Liver (tissue), 9 donors: ENCODE measurements around the gene CAT. TPM values are rescaled to one million over a fixed set of nuclear protein-coding genes. Genes with fewer than 3 reads are reported as not detected.

Source experiments
- DNase-seq: peaks from one replicate; pipeline ENCODE4 v3.0.0-alpha.2; 2017; ENCODE audit warnings: low spot score
- H3K27ac ChIP-seq, 2 donors: one replicate each; pipeline ENCODE4 v1.7.0; 2013; ENCODE audit warnings: inconsistent platforms in 2 of 2, low read length in 2 of 2, control low read depth in 1 of 2, low read depth in 1 of 2, mild to moderate bottlenecking in 1 of 2
- H3K27me3 ChIP-seq, 4 donors: one replicate each; pipeline versions ENCODE4 v1.6.1 to v1.7.0; 2013; ENCODE audit warnings: low read length in 3 of 4, inconsistent platforms in 1 of 4, mild to moderate bottlenecking in 1 of 4, moderate library complexity in 1 of 4; ENCODE audit not compliant: control insufficient read depth in 4 of 4, insufficient read depth in 4 of 4
- H3K36me3 ChIP-seq, 4 donors: one replicate each; pipeline versions ENCODE4 v1.6.1 to v1.7.0; 2013; ENCODE audit warnings: low read length in 3 of 4, mild to moderate bottlenecking in 3 of 4, low read depth in 1 of 4, moderate library complexity in 1 of 4; ENCODE audit not compliant: control insufficient read depth in 4 of 4, insufficient read depth in 3 of 4
- H3K4me1 ChIP-seq, 4 donors: one replicate each; pipeline versions ENCODE4 v1.6.1 to v1.7.0; 2013; ENCODE audit warnings: low read length in 3 of 4, mild to moderate bottlenecking in 3 of 4, moderate library complexity in 1 of 4; ENCODE audit not compliant: control insufficient read depth in 4 of 4, insufficient read depth in 4 of 4
- H3K4me3 ChIP-seq, 3 donors: one replicate each; pipeline versions ENCODE4 v1.6.1 to v1.7.0; 2013; ENCODE audit warnings: low read length in 3 of 3, control low read depth in 1 of 3, low read depth in 1 of 3, mild to moderate bottlenecking in 1 of 3
- H3K9ac ChIP-seq, 2 donors: one replicate each; pipeline ENCODE4 v1.7.0; 2013; ENCODE audit warnings: low read length in 2 of 2, mild to moderate bottlenecking in 2 of 2, moderate library complexity in 2 of 2, control low read depth in 1 of 2, low read depth in 1 of 2
- H3K9me3 ChIP-seq, 4 donors: one replicate each; pipeline versions ENCODE4 v1.6.1 to v1.7.0; 2013; ENCODE audit warnings: low read length in 3 of 4; ENCODE audit not compliant: control insufficient read depth in 4 of 4
- FOXA2 ChIP-seq: IDR thresholded peaks from 2 replicates; pipeline ENCODE4 v1.6.1; 2016; ENCODE audit warnings: antibody characterized with exemption
- GABPA ChIP-seq, 2 donors: IDR thresholded peaks in 1 of 2; conservative IDR thresholded peaks in 1 of 2; 2 replicates each; pipeline ENCODE4 v1.6.1; 2016; ENCODE audit warnings: antibody characterized with exemption in 2 of 2, mild to moderate bottlenecking in 1 of 2, moderate library complexity in 1 of 2
- HNF4A ChIP-seq, 2 donors: conservative IDR thresholded peaks; 2 replicates each; pipeline ENCODE4 v1.6.1; 2016; ENCODE audit warnings: antibody characterized with exemption in 2 of 2, mild to moderate bottlenecking in 2 of 2
- HNF4G ChIP-seq: IDR thresholded peaks from 2 replicates; pipeline ENCODE4 v1.6.1; 2016; ENCODE audit warnings: antibody characterized with exemption
- JUND ChIP-seq, 2 donors: IDR thresholded peaks; 2 replicates each; pipeline ENCODE4 v1.6.1; 2016; ENCODE audit warnings: antibody characterized with exemption in 2 of 2
- MAX ChIP-seq: IDR thresholded peaks from 2 replicates; pipeline ENCODE4 v1.6.1; 2016; ENCODE audit warnings: antibody characterized with exemption
- RAD21 ChIP-seq, 2 donors: IDR thresholded peaks; 2 replicates each; pipeline ENCODE4 v1.6.1; 2016; ENCODE audit warnings: antibody characterized with exemption in 2 of 2, mild to moderate bottlenecking in 2 of 2
- REST ChIP-seq: IDR thresholded peaks from 2 replicates; pipeline ENCODE4 v1.6.1; 2016; ENCODE audit warnings: antibody characterized with exemption, mild to moderate bottlenecking
- RXRA ChIP-seq, 2 donors: IDR thresholded peaks; 2 replicates each; pipeline ENCODE4 v1.6.1; 2017 to 2018; ENCODE audit warnings: antibody characterized with exemption in 2 of 2, mild to moderate bottlenecking in 1 of 2
- SP1 ChIP-seq: IDR thresholded peaks from 2 replicates; pipeline ENCODE4 v1.6.1; 2018; ENCODE audit warnings: antibody characterized with exemption, mild to moderate bottlenecking
- TAF1 ChIP-seq: conservative IDR thresholded peaks from 2 replicates; pipeline ENCODE4 v1.6.1; 2016; ENCODE audit warnings: antibody characterized with exemption, mild to moderate bottlenecking
- YY1 ChIP-seq: IDR thresholded peaks from 2 replicates; pipeline ENCODE4 v1.6.1; 2016; ENCODE audit warnings: antibody characterized with exemption, mild to moderate bottlenecking
- ZBTB33 ChIP-seq: IDR thresholded peaks from 2 replicates; pipeline ENCODE4 v1.6.1; 2016; ENCODE audit warnings: antibody characterized with exemption
- whole genome bisulfite sequencing: extraction: QIAGEN DNeasy Blood & Tissue Kit; methylation state at CpG from one replicate; pipeline ENCODE4 v1.1.7; 2013; 5-methylcytosine and 5-hydroxymethylcytosine counted together
- polyA plus RNA-seq, 2 donors: library from polyadenylated mRNA; stranded (reverse) in 1 of 2; unstranded in 1 of 2; fragments of 200-250 nt in 1 of 2; fragments of >200 nt in 1 of 2; fragmentation: Nextera tagmentation in 1 of 2; extraction: Ambion mirVana in 1 of 2; gene quantifications; one replicate each; pipeline versions ENCODE4 v1.2.1 to v1.2.3, GENCODE V29; 2013 to 2015
- total RNA-seq, 2 donors: library from RNA; depleted of rRNA; stranded (reverse); fragments of >200 nt; gene quantifications; one replicate each; pipeline ENCODE4 v1.2.3, GENCODE V29; 2014
- donor health status: healthy.
- donor health status: healthy.
- donor health status: healthy.
- donor health status: healthy.
- donor health status: healthy.

Gene CAT
- total and polyA plus RNA-seq, 4 donors = 270 to 620 (median 388) TPM

GRCh38 chr11:34475656-34476055 is 36.9 kb downstream of the CAT start:
- Histone ChIP-seq H3K4me3 (no peak overlapping the region), H3K9ac (no peak overlapping the region), H3K27ac (no peak overlapping the region), H3K36me3 (peaks cover 7 to 21% (median 16%) of the 10 kb centered on the region in 4 donors), H3K9me3 (no peaks in the 10 kb centered on the region), H3K4me1 (peaks cover 0 to 9% (median 5%) of the 10 kb centered on the region in 4 donors), H3K27me3 (no peaks in the 10 kb centered on the region)
- WGBS = 34% methylated on average over 3 of the region's 3 CpGs
- DNase-seq = no peak
- TF ChIP-seq RXRA (IDR thresholded peaks at IDR 0.05) = no peak
- TF ChIP-seq REST = no peak

- Histone ChIP-seq H3K36me3 (peaks cover 4 to 9% (median 8%) of the 10 kb centered on the region in 4 donors), H3K4me1 (peaks cover 0 to 9% (median 5%) of the 10 kb centered on the region in 4 donors), H3K27ac (no peak overlapping the region), H3K9me3 (no peaks in the 10 kb centered on the region), H3K9ac (no peak overlapping the region), H3K4me3 (no peak overlapping the region), H3K27me3 (no peaks in the 10 kb centered on the region)
- DNase-seq = no peak
- 76% methylated on average over 4 of the region's 4 CpGs for WGBS
- TF ChIP-seq JUND (IDR thresholded peaks at IDR 0.05) (no peak), RAD21 (IDR thresholded peaks at IDR 0.05) (no peak), SP1 (no peak), FOXA2 (no peak), HNF4G (no peak), REST (no peak), HNF4A (conservative IDR thresholded peaks at IDR 0.05) (no peak), YY1 (no peak), GABPA (IDR thresholded peaks at IDR 0.05 in 1 of 2, conservative IDR thresholded peaks at IDR 0.05 in 1 of 2) (no peak), RXRA (IDR thresholded peaks at IDR 0.05) (no peak), MAX (no peak), ZBTB33 (no peak), TAF1 (no peak)
Observed at GRCh38 chr11:34476849-34477248, 38.1 kb downstream of the CAT start.
